Panc1 (cell line): ENCODE measurements around the gene CGNL1. TPM values are rescaled to one million over a fixed set of nuclear protein-coding genes. Genes with fewer than 3 reads are reported as not detected.

Source experiments
- ATAC-seq: fragments of 200-7000 bp; cut with Tn5 transposase; 2 replicates; pipeline ENCODE4 v1.9.1; 2020; ENCODE audit warnings: mild to moderate bottlenecking, moderate library complexity
- BruUV-seq: library from RNA; stranded (reverse); fragments of 400-500 nt; replicated peaks from 2 replicates; lab custom pipeline; 2021; lab: Mats Ljungman, UMichigan
- CTCF ChIA-PET: fragments of 300-600 bp; sonication (Branson Sonifier 250); formaldehyde crosslinking; loops from one replicate; lab custom pipeline; 2022; ENCODE audit warnings: antibody characterized with exemption; lab: Charles Lee
- POLR2A ChIA-PET: fragments of 300-600 bp; sonication (Branson Sonifier 250); formaldehyde crosslinking; loops from one replicate; lab custom pipeline; 2022; ENCODE audit warnings: antibody characterized with exemption; lab: Charles Lee
- DNase-seq: peaks from one replicate; pipeline ENCODE4 v3.0.0-alpha.2; 2010; ENCODE audit warnings: low read depth, low spot score
- H3K27ac ChIP-seq: 2 replicates; pipeline ENCODE4 v1.5.1; 2011; ENCODE audit warnings: mild to moderate bottlenecking, low read length, inconsistent platforms
- H3K27me3 ChIP-seq: fragments of 200-500 bp; sonication (Bioruptor generic); 2 replicates; pipeline ENCODE4 v1.6.0; 2014; ENCODE audit warnings: low read length, inconsistent platforms; ENCODE audit not compliant: control insufficient read depth, insufficient read depth
- H3K36me3 ChIP-seq: fragments of 200-500 bp; sonication (Bioruptor generic); 2 replicates; pipeline ENCODE4 v1.5.1; 2014; ENCODE audit warnings: inconsistent platforms, mild to moderate bottlenecking, low read length, moderate library complexity; ENCODE audit not compliant: control insufficient read depth, insufficient read depth
- H3K4me1 ChIP-seq: 2 replicates; pipeline ENCODE4 v1.5.1; 2011; ENCODE audit warnings: inconsistent platforms, mild to moderate bottlenecking, low read length, moderate library complexity; ENCODE audit not compliant: control insufficient read depth, insufficient read depth
- H3K4me3 ChIP-seq, 2 experiments: 2 replicates each; pipeline ENCODE4 v1.5.1; 2011 to 2012; ENCODE audit warnings: low read depth in 2 of 2, low read length in 2 of 2, mild to moderate bottlenecking in 2 of 2, inconsistent platforms in 1 of 2, moderate library complexity in 1 of 2
- H3K9me3 ChIP-seq: fragments of 200-500 bp; sonication (Bioruptor generic); 2 replicates; pipeline ENCODE4 v1.5.1; 2014; ENCODE audit warnings: low read depth, mild to moderate bottlenecking, inconsistent platforms, low read length, moderate library complexity; ENCODE audit not compliant: control insufficient read depth, insufficient read depth
- CTCF ChIP-seq: fragments of 450-650 bp; IDR thresholded peaks from 2 replicates; pipeline ENCODE4 v1.5.1; 2017; ENCODE audit warnings: mild to moderate bottlenecking
- POLR2AphosphoS5 ChIP-seq: IDR thresholded peaks from 2 replicates; pipeline ENCODE4 v1.6.1; 2012; ENCODE audit warnings: mild to moderate bottlenecking, low read depth, low read length, moderate library complexity
- REST ChIP-seq, 2 experiments: IDR thresholded peaks; 2 replicates each; pipeline ENCODE4 v1.6.1; 2011 to 2012; ENCODE audit warnings: low read depth in 2 of 2, control low read depth in 1 of 2, low read length in 1 of 2, mild to moderate bottlenecking in 1 of 2, moderate library complexity in 1 of 2; ENCODE audit not compliant: insufficient read depth in 1 of 2
- SIN3A ChIP-seq: IDR thresholded peaks from 2 replicates; pipeline ENCODE4 v1.6.1; 2012; ENCODE audit warnings: low read depth, mild to moderate bottlenecking, low read length, moderate library complexity, borderline replicate concordance; ENCODE audit not compliant: insufficient read depth
- TCF7L2 ChIP-seq: IDR thresholded peaks from 2 replicates; pipeline ENCODE4 v1.6.1; 2011; ENCODE audit warnings: mild to moderate bottlenecking, low read depth, low read length, inconsistent platforms
- in situ Hi-C: cut with HindIII; loops from 2 replicates; pipeline ENCODE4 v1.10.0; 2016; ENCODE audit warnings: low sequenced_read_pairs, low pct_unique_long_range_greater_than_20kb
- intact Hi-C: fragments of 100-400 bp; cut with micrococcal nuclease; formaldehyde crosslinking; loops from one replicate; pipeline ENCODE4 v1.10.0; 2022; ENCODE audit not compliant: unreplicated experiment
- total RNA-seq: library from RNA; stranded (reverse); gene quantifications from one replicate; pipeline ENCODE4 v1.2.1, GENCODE V29; 2021; ENCODE audit not compliant: unreplicated experiment

The CGNL1 gene
- total RNA-seq, 1 experiment from 2014 or later: 3.5 TPM

DNA sequence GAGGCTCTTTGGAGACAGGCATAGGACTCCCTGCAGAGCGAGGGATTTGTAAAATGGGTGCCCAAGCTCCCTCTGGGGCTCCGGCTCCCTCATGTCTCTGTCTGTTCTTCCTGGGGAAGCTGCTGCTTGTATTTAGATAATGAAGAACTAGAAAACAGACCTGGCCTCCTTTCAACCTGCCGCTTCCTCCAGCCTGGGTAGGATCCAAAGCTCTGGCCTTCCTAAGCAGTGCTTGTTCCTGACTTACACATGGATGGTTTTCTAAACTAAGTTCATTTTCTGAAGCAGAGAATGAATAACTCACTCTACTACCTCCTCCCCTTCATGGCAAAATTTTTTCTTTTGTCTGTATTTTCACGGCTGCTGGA is 178.5 kb downstream of the CGNL1 start:
- in situ Hi-C loops: no loop called here
- no peaks in the 10 kb centered on the region for H3K27me3 ChIP-seq
- no peak overlapping the region for H3K27ac ChIP-seq
- H3K4me1 ChIP-seq: peaks cover 13% of the 10 kb centered on the region
- no peaks in the 10 kb centered on the region for H3K9me3 ChIP-seq
- intact Hi-C loops: no loop called here
- ChIA-PET CTCF (no interaction called here), POLR2A (no interaction called here)
- no peak for DNase-seq
- TF ChIP-seq TCF7L2 (no peak), CTCF (no peak), SIN3A (no peak), REST (IDR thresholded peaks at IDR 0.05; ENCODE audit: insufficient read depth in 1 of 2, low read depth in 2 of 2, low read length in 1 of 2) (no peak), POLR2AphosphoS5 (no peak)
- ATAC-seq: no peak
- BruUV-seq: no TSS peak
- H3K36me3 ChIP-seq: no peaks in the 10 kb centered on the region
- no peak overlapping the region for H3K4me3 ChIP-seq

GRCh38 chr15:57555270-57555669 is 179.0 kb downstream of the CGNL1 start:
- DNase-seq (no peak), ATAC-seq (no peak)
- Histone ChIP-seq H3K36me3 (no peaks in the 10 kb centered on the region), H3K4me1 (peaks cover 13% of the 10 kb centered on the region), H3K9me3 (no peaks in the 10 kb centered on the region), H3K4me3 (no peak overlapping the region), H3K27ac (no peak overlapping the region), H3K27me3 (no peaks in the 10 kb centered on the region)
- no peak for TF ChIP-seq TCF7L2
- TF ChIP-seq REST (IDR thresholded peaks at IDR 0.05; ENCODE audit: insufficient read depth in 1 of 2, low read depth in 2 of 2, low read length in 1 of 2): no peak
- TF ChIP-seq CTCF: no peak
- no peak for TF ChIP-seq SIN3A
- TF ChIP-seq POLR2AphosphoS5: no peak
- no TSS peak for BruUV-seq
- in situ Hi-C loops: no loop called here
- ChIA-PET CTCF (no interaction called here), POLR2A (no interaction called here)
- intact Hi-C loops: no loop called here
